GM12878 (cell line): Measurements from ENCODE around the gene NLRP6. TPM values are rescaled to one million over a fixed set of nuclear protein-coding genes. Genes with fewer than 3 reads are reported as not detected.
A peak's percentile ranks its signal among the peaks of the same experiment; 100 is the strongest.

Source experiments
- BCL11A ChIP-seq: IDR thresholded peaks from 2 replicates; pipeline ENCODE4 v1.6.1; 2011; ENCODE audit warnings: low read depth, low read length
- BCL3 ChIP-seq: IDR thresholded peaks from 2 replicates; pipeline ENCODE4 v1.6.1; 2011; ENCODE audit warnings: borderline replicate concordance, low read depth, mild to moderate bottlenecking, moderate library complexity, low read length; ENCODE audit not compliant: insufficient read depth, poor library complexity, severe bottlenecking
- CBX3 ChIP-seq: fragments of 200-600 bp; sonication (generic); IDR thresholded peaks from 2 replicates; pipeline ENCODE4 v1.6.1; 2016; ENCODE audit warnings: low read depth, borderline replicate concordance
- EZH2 ChIP-seq: IDR thresholded peaks from 2 replicates; pipeline ENCODE4 v1.6.1; 2012; ENCODE audit warnings: low read depth, mild to moderate bottlenecking, control low read depth, inconsistent platforms, low read length, borderline replicate concordance; ENCODE audit not compliant: control insufficient read depth
- FOXM1 ChIP-seq: IDR thresholded peaks from 2 replicates; pipeline ENCODE4 v1.6.1; 2012; ENCODE audit warnings: low read depth, mild to moderate bottlenecking, inconsistent platforms, low read length, moderate library complexity
- HCFC1 ChIP-seq: fragments of 150-350 bp; IDR thresholded peaks from 2 replicates; pipeline ENCODE4 v1.6.1; 2014; ENCODE audit warnings: low read length
- IKZF1 ChIP-seq: fragments of 450-650 bp; conservative IDR thresholded peaks from 2 replicates; pipeline ENCODE4 v1.6.1; 2017; ENCODE audit warnings: antibody characterized with exemption, mild to moderate bottlenecking
- IKZF2 ChIP-seq, 2 experiments: fragments of 450-650 bp; IDR thresholded peaks; 2 replicates each; pipeline ENCODE4 v1.6.1; 2017; ENCODE audit warnings: mild to moderate bottlenecking in 2 of 2, moderate library complexity in 2 of 2
- KAT2A ChIP-seq: conservative IDR thresholded peaks from 2 replicates; pipeline ENCODE4 v1.6.1; 2011; ENCODE audit warnings: low read depth, low read length; ENCODE audit not compliant: control insufficient read depth
- NBN ChIP-seq: fragments of 450-650 bp; IDR thresholded peaks from 2 replicates; pipeline ENCODE4 v1.6.1; 2016
- NR2F1 ChIP-seq: fragments of 450-650 bp; conservative IDR thresholded peaks from 2 replicates; pipeline ENCODE4 v1.6.1; 2017; ENCODE audit warnings: mild to moderate bottlenecking
- PAX5 ChIP-seq: IDR thresholded peaks from 2 replicates; pipeline ENCODE4 v1.6.1; 2011; ENCODE audit warnings: low read depth, low read length, borderline replicate concordance
- PAX8 ChIP-seq: fragments of 450-650 bp; IDR thresholded peaks from 2 replicates; pipeline ENCODE4 v1.6.1; 2017; ENCODE audit warnings: mild to moderate bottlenecking, moderate library complexity
- SIN3A ChIP-seq: IDR thresholded peaks from 2 replicates; pipeline ENCODE4 v1.6.1; 2012; ENCODE audit warnings: low read depth, low read length, improper control_type of control experiment
- SREBF1 ChIP-seq: IDR thresholded peaks from 2 replicates; pipeline ENCODE4 v1.6.1; 2012; ENCODE audit warnings: mild to moderate bottlenecking, low read length
- SREBF2 ChIP-seq: IDR thresholded peaks from 2 replicates; pipeline ENCODE4 v1.6.1; 2012; ENCODE audit warnings: mild to moderate bottlenecking, low read length
- SRF ChIP-seq, 2 experiments: IDR thresholded peaks; 2 replicates each; pipeline ENCODE4 v1.6.1; 2011; ENCODE audit warnings: low read depth in 2 of 2, low read length in 2 of 2, mild to moderate bottlenecking in 1 of 2, moderate library complexity in 1 of 2
- STAT3 ChIP-seq: IDR thresholded peaks from 2 replicates; pipeline ENCODE4 v1.6.1; 2011; ENCODE audit warnings: low read depth, low read length, improper control_type of control experiment
- WRNIP1 ChIP-seq: IDR thresholded peaks from 2 replicates; pipeline ENCODE4 v1.6.1; 2011; ENCODE audit warnings: low read depth, low read length, improper control_type of control experiment, borderline replicate concordance
- ZNF274 ChIP-seq: IDR thresholded peaks from one replicate; pipeline ENCODE4 v1.8.0; 2011; ENCODE audit not compliant: insufficient read length, insufficient read depth
- polyA plus RNA-seq, 11 experiments: library from polyadenylated mRNA; depleted of rRNA in 4 of 11; unstranded in 6 of 11; stranded (reverse) in 5 of 11; fragments of >200 nt; fragmentation: Nextera tagmentation in 4 of 11; fragmentation: Illumina TruSeq in 1 of 11; extraction: Ambion mirVana in 4 of 11; extraction: Trizol in 1 of 11; gene quantifications; 1 replicate in 1 of 11; 2 replicates in 10 of 11; pipeline versions ENCODE4 v1.2.1 to v1.2.3, GENCODE V29; 2011 to 2016; ENCODE audit warnings: inconsistent platforms in 2 of 11, missing spikeins in 2 of 11, low read depth in 1 of 11
- total RNA-seq, 4 experiments: library from RNA; depleted of rRNA in 3 of 4; stranded (reverse); fragments of >200 nt in 3 of 4; fragmentation: Illumina TruSeq in 1 of 4; extraction: Trizol in 1 of 4; gene quantifications; 2 replicates each; pipeline versions ENCODE4 v1.2.1 to v1.2.3, GENCODE V29; 2013 to 2021
- TF ChIP-seq, protein P1 (sequence below): fragments of 450-650 bp; IDR thresholded peaks from 2 replicates; pipeline ENCODE4 v1.6.1; 2014; ENCODE audit warnings: mild to moderate bottlenecking
- TF ChIP-seq, protein P2 (sequence below): IDR thresholded peaks from 2 replicates; pipeline ENCODE4 v1.6.1; 2011; ENCODE audit warnings: mild to moderate bottlenecking, low read depth, low read length, moderate library complexity; ENCODE audit not compliant: insufficient replicate concordance
- TF ChIP-seq, protein P3 (sequence below): fragments of 450-650 bp; conservative IDR thresholded peaks from 2 replicates; pipeline ENCODE4 v1.6.1; 2017; ENCODE audit warnings: mild to moderate bottlenecking, moderate library complexity
- TF ChIP-seq, protein P4 (sequence below): fragments of 450-650 bp; IDR thresholded peaks from 2 replicates; pipeline ENCODE4 v1.6.1; 2017; ENCODE audit warnings: mild to moderate bottlenecking, low read depth, inconsistent platforms; ENCODE audit not compliant: poor library complexity, severe bottlenecking

NLRP6 gene
- total and polyA plus RNA-seq, 10 of the 15 experiments (the other 5 are each of a cell fraction or from before 2014, with no cell fraction given): 0.03 to 0.11 TPM; not detected in 8

- peak; percentile 43 for TF ChIP-seq SIN3A
- TF ChIP-seq WRNIP1: no peak
- TF ChIP-seq STAT3: peak; percentile 94; the same call in 1 of the 2 replicates
- peak; percentile 91 for TF ChIP-seq NBN
- peak; percentile 94 for TF ChIP-seq BCL11A
- TF ChIP-seq ZNF274: no peak
- no peak for TF ChIP-seq BCL3
- TF ChIP-seq NR2F1: peak; percentile 53; the same call in 1 of the 2 replicates
- no peak; the same call in none of the 2 replicates for TF ChIP-seq SREBF1
- peak; percentile 89 for TF ChIP-seq IKZF1
- TF ChIP-seq, protein P1, sequence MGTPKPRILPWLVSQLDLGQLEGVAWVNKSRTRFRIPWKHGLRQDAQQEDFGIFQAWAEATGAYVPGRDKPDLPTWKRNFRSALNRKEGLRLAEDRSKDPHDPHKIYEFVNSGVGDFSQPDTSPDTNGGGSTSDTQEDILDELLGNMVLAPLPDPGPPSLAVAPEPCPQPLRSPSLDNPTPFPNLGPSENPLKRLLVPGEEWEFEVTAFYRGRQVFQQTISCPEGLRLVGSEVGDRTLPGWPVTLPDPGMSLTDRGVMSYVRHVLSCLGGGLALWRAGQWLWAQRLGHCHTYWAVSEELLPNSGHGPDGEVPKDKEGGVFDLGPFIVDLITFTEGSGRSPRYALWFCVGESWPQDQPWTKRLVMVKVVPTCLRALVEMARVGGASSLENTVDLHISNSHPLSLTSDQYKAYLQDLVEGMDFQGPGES: no peak
- no peak for TF ChIP-seq HCFC1
- TF ChIP-seq SREBF2: no peak
- TF ChIP-seq IKZF2 (IDR thresholded peaks at IDR 0.05): peak; percentile 94 to 95
- peak; percentile 93 for TF ChIP-seq PAX5
- TF ChIP-seq, protein P2, sequence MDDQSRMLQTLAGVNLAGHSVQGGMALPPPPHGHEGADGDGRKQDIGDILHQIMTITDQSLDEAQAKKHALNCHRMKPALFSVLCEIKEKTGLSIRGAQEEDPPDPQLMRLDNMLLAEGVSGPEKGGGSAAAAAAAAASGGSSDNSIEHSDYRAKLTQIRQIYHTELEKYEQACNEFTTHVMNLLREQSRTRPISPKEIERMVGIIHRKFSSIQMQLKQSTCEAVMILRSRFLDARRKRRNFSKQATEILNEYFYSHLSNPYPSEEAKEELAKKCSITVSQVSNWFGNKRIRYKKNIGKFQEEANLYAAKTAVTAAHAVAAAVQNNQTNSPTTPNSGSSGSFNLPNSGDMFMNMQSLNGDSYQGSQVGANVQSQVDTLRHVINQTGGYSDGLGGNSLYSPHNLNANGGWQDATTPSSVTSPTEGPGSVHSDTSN: peak; percentile 71
- TF ChIP-seq, protein P3, sequence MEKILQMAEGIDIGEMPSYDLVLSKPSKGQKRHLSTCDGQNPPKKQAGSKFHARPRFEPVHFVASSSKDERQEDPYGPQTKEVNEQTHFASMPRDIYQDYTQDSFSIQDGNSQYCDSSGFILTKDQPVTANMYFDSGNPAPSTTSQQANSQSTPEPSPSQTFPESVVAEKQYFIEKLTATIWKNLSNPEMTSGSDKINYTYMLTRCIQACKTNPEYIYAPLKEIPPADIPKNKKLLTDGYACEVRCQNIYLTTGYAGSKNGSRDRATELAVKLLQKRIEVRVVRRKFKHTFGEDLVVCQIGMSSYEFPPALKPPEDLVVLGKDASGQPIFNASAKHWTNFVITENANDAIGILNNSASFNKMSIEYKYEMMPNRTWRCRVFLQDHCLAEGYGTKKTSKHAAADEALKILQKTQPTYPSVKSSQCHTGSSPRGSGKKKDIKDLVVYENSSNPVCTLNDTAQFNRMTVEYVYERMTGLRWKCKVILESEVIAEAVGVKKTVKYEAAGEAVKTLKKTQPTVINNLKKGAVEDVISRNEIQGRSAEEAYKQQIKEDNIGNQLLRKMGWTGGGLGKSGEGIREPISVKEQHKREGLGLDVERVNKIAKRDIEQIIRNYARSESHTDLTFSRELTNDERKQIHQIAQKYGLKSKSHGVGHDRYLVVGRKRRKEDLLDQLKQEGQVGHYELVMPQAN: peak; percentile 16; the same call in 1 of the 2 replicates
- TF ChIP-seq FOXM1: peak; percentile 96
- TF ChIP-seq KAT2A: no peak
- no peak for TF ChIP-seq PAX8
- peak in 1 of 2 experiments; percentile 73; a peak in 2 of 4 replicates for TF ChIP-seq SRF (IDR thresholded peaks at IDR 0.05; ENCODE audit: low read depth in 2 of 2, low read length in 2 of 2)
- no peak for TF ChIP-seq CBX3
- TF ChIP-seq, protein P4, sequence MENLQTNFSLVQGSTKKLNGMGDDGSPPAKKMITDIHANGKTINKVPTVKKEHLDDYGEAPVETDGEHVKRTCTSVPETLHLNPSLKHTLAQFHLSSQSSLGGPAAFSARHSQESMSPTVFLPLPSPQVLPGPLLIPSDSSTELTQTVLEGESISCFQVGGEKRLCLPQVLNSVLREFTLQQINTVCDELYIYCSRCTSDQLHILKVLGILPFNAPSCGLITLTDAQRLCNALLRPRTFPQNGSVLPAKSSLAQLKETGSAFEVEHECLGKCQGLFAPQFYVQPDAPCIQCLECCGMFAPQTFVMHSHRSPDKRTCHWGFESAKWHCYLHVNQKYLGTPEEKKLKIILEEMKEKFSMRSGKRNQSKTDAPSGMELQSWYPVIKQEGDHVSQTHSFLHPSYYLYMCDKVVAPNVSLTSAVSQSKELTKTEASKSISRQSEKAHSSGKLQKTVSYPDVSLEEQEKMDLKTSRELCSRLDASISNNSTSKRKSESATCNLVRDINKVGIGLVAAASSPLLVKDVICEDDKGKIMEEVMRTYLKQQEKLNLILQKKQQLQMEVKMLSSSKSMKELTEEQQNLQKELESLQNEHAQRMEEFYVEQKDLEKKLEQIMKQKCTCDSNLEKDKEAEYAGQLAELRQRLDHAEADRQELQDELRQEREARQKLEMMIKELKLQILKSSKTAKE: peak; percentile 96
- no peak for TF ChIP-seq EZH2
Measured at GRCh38 chr11:269146-269890, 8.9 kb upstream of the NLRP6 start (continued).
